Panc1 (cell line): ENCODE data around the gene TSR3.

Source experiments
- CTCF ChIP-seq: fragments of 450-650 bp; IDR thresholded peaks from 2 replicates; pipeline ENCODE4 v1.5.1; 2017; ENCODE audit warnings: mild to moderate bottlenecking
- POLR2AphosphoS5 ChIP-seq: IDR thresholded peaks from 2 replicates; pipeline ENCODE4 v1.6.1; 2012; ENCODE audit warnings: mild to moderate bottlenecking, low read depth, low read length, moderate library complexity
- REST ChIP-seq, 2 experiments: IDR thresholded peaks; 2 replicates each; pipeline ENCODE4 v1.6.1; 2011 to 2012; ENCODE audit warnings: low read depth in 2 of 2, control low read depth in 1 of 2, low read length in 1 of 2, mild to moderate bottlenecking in 1 of 2, moderate library complexity in 1 of 2; ENCODE audit not compliant: insufficient read depth in 1 of 2
- SIN3A ChIP-seq: IDR thresholded peaks from 2 replicates; pipeline ENCODE4 v1.6.1; 2012; ENCODE audit warnings: low read depth, mild to moderate bottlenecking, low read length, moderate library complexity, borderline replicate concordance; ENCODE audit not compliant: insufficient read depth
- TCF7L2 ChIP-seq: IDR thresholded peaks from 2 replicates; pipeline ENCODE4 v1.6.1; 2011; ENCODE audit warnings: mild to moderate bottlenecking, low read depth, low read length, inconsistent platforms

GRCh38 chr16:1349951-1350350 is 1.7 kb downstream of the TSR3 start:
- TF ChIP-seq CTCF = no peak
- no peak for TF ChIP-seq POLR2AphosphoS5
- TF ChIP-seq REST (IDR thresholded peaks at IDR 0.05; ENCODE audit: insufficient read depth in 1 of 2, low read depth in 2 of 2, low read length in 1 of 2) = no peak
- TF ChIP-seq SIN3A = no peak
- TF ChIP-seq TCF7L2 = no peak
